Esophagus squamous epithelium (tissue), 4 donors: ENCODE data around the gene RASSF10.

Source experiments
- POLR2A ChIP-seq, 4 donors: fragments of 450-650 bp; IDR thresholded peaks; one replicate each; pipeline ENCODE4 v1.6.1; 2017; ENCODE audit warnings: antibody characterized with exemption in 4 of 4, mild to moderate bottlenecking in 4 of 4, moderate library complexity in 3 of 4
- TF ChIP-seq, protein P1 (sequence below), 6 experiments: fragments of 450-650 bp in 4 of 6; fragments of 200-600 bp in 2 of 6; sonication (generic) in 2 of 6; IDR thresholded peaks; one replicate each; pipeline ENCODE4 v1.5.1; 2016 to 2019; ENCODE audit warnings: antibody characterized with exemption in 6 of 6, mild to moderate bottlenecking in 4 of 6, moderate library complexity in 4 of 6

DNA sequence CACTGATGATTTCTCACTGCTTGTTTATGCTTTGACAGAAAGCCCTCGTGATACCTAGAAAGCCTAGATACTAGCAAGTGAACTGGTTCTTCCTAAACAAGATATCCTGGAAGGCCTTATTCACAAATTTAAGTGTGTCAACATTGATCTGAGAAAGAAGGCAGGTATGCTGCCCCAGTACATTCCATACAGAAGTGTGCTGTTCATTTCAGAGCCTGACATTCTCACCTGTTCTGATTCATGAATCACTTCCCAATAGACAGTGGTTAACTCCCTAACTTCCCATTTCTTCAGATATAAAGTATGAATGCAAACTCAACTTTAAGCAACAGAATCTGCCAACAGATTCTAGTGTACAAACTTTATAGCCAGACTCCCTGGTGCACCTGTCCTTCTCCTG, 15.5 kb upstream of the RASSF10 start:
- no peak for TF ChIP-seq POLR2A (IDR thresholded peaks at IDR 0.05)
- TF ChIP-seq, protein P1, sequence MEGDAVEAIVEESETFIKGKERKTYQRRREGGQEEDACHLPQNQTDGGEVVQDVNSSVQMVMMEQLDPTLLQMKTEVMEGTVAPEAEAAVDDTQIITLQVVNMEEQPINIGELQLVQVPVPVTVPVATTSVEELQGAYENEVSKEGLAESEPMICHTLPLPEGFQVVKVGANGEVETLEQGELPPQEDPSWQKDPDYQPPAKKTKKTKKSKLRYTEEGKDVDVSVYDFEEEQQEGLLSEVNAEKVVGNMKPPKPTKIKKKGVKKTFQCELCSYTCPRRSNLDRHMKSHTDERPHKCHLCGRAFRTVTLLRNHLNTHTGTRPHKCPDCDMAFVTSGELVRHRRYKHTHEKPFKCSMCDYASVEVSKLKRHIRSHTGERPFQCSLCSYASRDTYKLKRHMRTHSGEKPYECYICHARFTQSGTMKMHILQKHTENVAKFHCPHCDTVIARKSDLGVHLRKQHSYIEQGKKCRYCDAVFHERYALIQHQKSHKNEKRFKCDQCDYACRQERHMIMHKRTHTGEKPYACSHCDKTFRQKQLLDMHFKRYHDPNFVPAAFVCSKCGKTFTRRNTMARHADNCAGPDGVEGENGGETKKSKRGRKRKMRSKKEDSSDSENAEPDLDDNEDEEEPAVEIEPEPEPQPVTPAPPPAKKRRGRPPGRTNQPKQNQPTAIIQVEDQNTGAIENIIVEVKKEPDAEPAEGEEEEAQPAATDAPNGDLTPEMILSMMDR (IDR thresholded peaks at IDR 0.05) = no peak
